ACC112 (cell line): ENCODE measurements around the gene RPS6KA6.
A peak's percentile ranks its signal among the peaks of the same experiment; 100 is the strongest.
"Not testable (repeated sequence)": the region's sequence is repeated elsewhere in the genome, so short reads cannot be mapped to it uniquely, and the experiment has no call there.

Experiments used
- H2AFZ ChIP-seq: fragments of 200-600 bp; sonication (generic); one replicate; pipeline ENCODE4 v1.6.0; 2017; ENCODE audit warnings: antibody characterized with exemption, low read length; ENCODE audit not compliant: unreplicated experiment
- H3K27ac ChIP-seq: fragments of 200-600 bp; sonication (generic); 2 replicates; pipeline ENCODE4 v1.5.1; 2014; ENCODE audit warnings: low read depth, mild to moderate bottlenecking, antibody characterized with exemption, low read length, moderate library complexity
- H3K27me3 ChIP-seq: fragments of 200-600 bp; sonication (generic); 2 replicates; pipeline ENCODE4 v1.6.1; 2014; ENCODE audit warnings: mild to moderate bottlenecking, antibody characterized with exemption, low read length, moderate library complexity, mixed read lengths; ENCODE audit not compliant: insufficient read depth
- H3K36me3 ChIP-seq: fragments of 200-600 bp; sonication (generic); 2 replicates; pipeline ENCODE4 v1.6.1; 2016; ENCODE audit warnings: mild to moderate bottlenecking, antibody characterized with exemption, low read length, moderate library complexity, mixed read lengths; ENCODE audit not compliant: insufficient read depth
- H3K4me1 ChIP-seq: fragments of 200-600 bp; sonication (generic); one replicate; pipeline ENCODE4 v1.6.1; 2016; ENCODE audit warnings: low read length, mixed read lengths; ENCODE audit not compliant: insufficient read depth, unreplicated experiment, control insufficient read depth
- H3K4me3 ChIP-seq: fragments of 200-600 bp; sonication (generic); 2 replicates; pipeline ENCODE4 v1.5.1; 2014; ENCODE audit warnings: mild to moderate bottlenecking, low read depth, low read length
- H3K79me2 ChIP-seq: fragments of 200-600 bp; sonication (generic); one replicate; pipeline ENCODE4 v1.6.0; 2016; ENCODE audit warnings: low read length; ENCODE audit not compliant: control insufficient read depth, unreplicated experiment, insufficient read depth

Gene RPS6KA6

GRCh38 chrX:84118769-84119168 lies 69.2 kb downstream of the RPS6KA6 start:
- no peak overlapping the region for H3K4me3 ChIP-seq
- H3K36me3 ChIP-seq: no peaks in the 10 kb centered on the region
- H3K4me1 ChIP-seq: no peaks in the 10 kb centered on the region
- H3K27me3 ChIP-seq: no peaks in the 10 kb centered on the region
- H3K79me2 ChIP-seq: no peaks in the 10 kb centered on the region
- no peak overlapping the region for H3K27ac ChIP-seq
- H2AFZ ChIP-seq: no peak overlapping the region

DNA sequence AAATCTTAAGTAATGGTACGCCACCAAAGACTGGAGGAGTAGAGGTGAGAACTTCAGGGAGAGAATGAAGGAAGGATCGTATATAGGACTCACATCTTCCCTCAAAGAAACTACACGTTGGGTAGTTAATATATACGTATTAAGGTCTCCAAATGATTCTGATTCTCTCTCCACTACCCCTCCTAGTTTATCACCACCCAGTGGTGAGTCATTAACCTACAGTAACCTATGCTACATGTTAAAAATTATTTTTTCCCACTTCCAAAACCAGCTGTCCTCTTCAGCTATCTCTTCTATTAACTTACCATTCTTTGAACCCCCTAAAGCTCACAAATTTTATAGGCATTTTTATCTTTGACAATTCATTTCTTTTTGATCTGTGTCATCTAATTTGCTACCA lies 69.7 kb downstream of the RPS6KA6 start:
- no peaks in the 10 kb centered on the region for H3K4me1 ChIP-seq
- H3K79me2 ChIP-seq: no peaks in the 10 kb centered on the region
- no peaks in the 10 kb centered on the region for H3K36me3 ChIP-seq
- no peak overlapping the region for H3K27ac ChIP-seq
- H2AFZ ChIP-seq: no peak overlapping the region
- no peak overlapping the region for H3K4me3 ChIP-seq
- H3K27me3 ChIP-seq: no peaks in the 10 kb centered on the region

- Histone ChIP-seq H3K36me3 (no peaks in the 10 kb centered on the region), H3K4me3 (no peak overlapping the region), H3K27me3 (no peaks in the 10 kb centered on the region), H2AFZ (no peak overlapping the region), H3K4me1 (no peaks in the 10 kb centered on the region), H3K79me2 (no peaks in the 10 kb centered on the region), H3K27ac (no peak overlapping the region)
Observed at GRCh38 chrX:84108584-84108983, 79.4 kb downstream of the RPS6KA6 start.

DNA sequence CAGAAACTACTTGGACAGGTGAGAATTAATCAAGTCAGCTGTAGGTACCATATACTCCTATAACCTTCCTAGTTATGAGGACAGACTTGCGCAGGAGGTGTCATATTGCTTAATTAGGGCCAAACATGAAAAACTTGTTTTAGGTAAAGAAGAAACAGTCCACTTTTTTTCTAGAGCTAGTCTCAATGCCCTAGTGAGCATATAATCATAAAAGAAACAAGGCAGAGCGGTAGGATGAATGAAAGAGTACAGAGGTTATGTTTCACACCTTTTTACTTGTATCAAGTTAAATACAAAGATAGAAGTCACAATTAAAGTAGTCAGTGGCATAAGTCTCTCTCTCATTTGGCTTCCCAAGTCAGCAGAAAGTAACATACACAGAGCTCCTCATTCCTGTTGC lies 88.9 kb downstream of the RPS6KA6 start:
- H3K27me3 ChIP-seq: no peaks in the 10 kb centered on the region
- no peak overlapping the region for H3K27ac ChIP-seq
- no peaks in the 10 kb centered on the region for H3K36me3 ChIP-seq
- no peaks in the 10 kb centered on the region for H3K4me1 ChIP-seq
- H3K79me2 ChIP-seq: no peaks in the 10 kb centered on the region
- no peak overlapping the region for H2AFZ ChIP-seq
- no peak overlapping the region for H3K4me3 ChIP-seq

- not testable (repeated sequence) for H3K4me1 ChIP-seq, H3K4me3 ChIP-seq, H3K27me3 ChIP-seq, H3K27ac ChIP-seq, H2AFZ ChIP-seq, H3K36me3 ChIP-seq, H3K79me2 ChIP-seq
Observed at GRCh38 chrX:84079479-84080197, 108.4 kb downstream of the RPS6KA6 start.

DNA sequence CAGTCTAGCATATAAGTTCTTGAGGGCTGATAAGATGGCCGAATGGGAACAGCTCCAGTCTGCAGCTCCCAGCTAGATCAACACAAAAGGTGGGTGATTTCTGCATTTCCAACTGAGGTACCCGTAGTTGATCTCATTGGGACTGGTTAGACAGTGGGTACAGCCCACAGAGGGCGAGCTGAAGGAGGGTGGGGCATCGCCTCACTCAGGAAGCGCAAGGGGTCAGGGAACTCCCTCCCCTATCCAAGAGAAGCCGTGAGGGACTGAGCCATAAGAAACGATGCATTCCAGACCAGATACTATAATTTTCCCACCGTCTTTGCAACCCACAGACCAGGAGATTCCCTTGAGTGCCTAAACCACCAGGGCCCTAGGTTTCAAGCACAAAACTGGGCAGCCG lies 109.0 kb downstream of the RPS6KA6 start:
- no peak overlapping the region for H3K4me3 ChIP-seq
- H3K27me3 ChIP-seq: no peaks in the 10 kb centered on the region
- no peaks in the 10 kb centered on the region for H3K36me3 ChIP-seq
- H3K79me2 ChIP-seq: no peaks in the 10 kb centered on the region
- no peak overlapping the region for H3K27ac ChIP-seq
- H3K4me1 ChIP-seq: no peaks in the 10 kb centered on the region
- no peak overlapping the region for H2AFZ ChIP-seq

DNA sequence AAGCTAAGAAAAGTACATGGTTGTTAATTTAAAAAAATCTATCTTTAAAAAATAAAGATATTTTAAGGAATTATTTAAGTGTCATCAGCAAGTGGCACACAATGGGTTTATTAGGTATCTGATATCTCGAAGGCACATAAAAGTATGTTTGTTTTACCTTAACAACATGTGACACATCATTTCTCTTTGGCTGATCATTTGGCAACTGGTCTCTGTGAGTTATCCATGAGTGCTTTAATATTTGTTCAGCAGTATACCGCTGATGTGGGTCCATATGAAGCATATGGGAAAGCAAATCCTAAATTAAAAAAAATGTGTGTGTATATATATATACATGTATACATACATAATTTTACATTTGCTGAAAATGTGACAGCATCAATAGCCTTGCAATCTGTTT lies 123.2 kb downstream of the RPS6KA6 start:
- no peaks in the 10 kb centered on the region for H3K36me3 ChIP-seq

GRCh38 chrX:84064164-84064563 lies 123.8 kb downstream of the RPS6KA6 start:
- Histone ChIP-seq H3K36me3 (no peaks in the 10 kb centered on the region), H3K27ac (no peak overlapping the region), H3K4me1 (no peaks in the 10 kb centered on the region), H2AFZ (no peak overlapping the region), H3K27me3 (no peaks in the 10 kb centered on the region), H3K79me2 (no peaks in the 10 kb centered on the region), H3K4me3 (no peak overlapping the region)

More for the DNA sequence above, 123.2 kb downstream of the RPS6KA6 start:
- Histone ChIP-seq H3K4me1 (no peaks in the 10 kb centered on the region), H3K79me2 (no peaks in the 10 kb centered on the region), H2AFZ (no peak overlapping the region), H3K4me3 (no peak overlapping the region), H3K27me3 (no peaks in the 10 kb centered on the region), H3K27ac (no peak overlapping the region)

GRCh38 chrX:84047339-84047738 lies 140.7 kb downstream of the RPS6KA6 start:
- Histone ChIP-seq H3K27ac (no peak overlapping the region), H3K79me2 (no peaks in the 10 kb centered on the region), H2AFZ (no peak overlapping the region), H3K4me1 (no peaks in the 10 kb centered on the region), H3K36me3 (no peaks in the 10 kb centered on the region), H3K27me3 (no peaks in the 10 kb centered on the region), H3K4me3 (no peak overlapping the region)

- no peaks in the 10 kb centered on the region for H3K4me1 ChIP-seq
- no peaks in the 10 kb centered on the region for H3K36me3 ChIP-seq
- H3K79me2 ChIP-seq: no peaks in the 10 kb centered on the region
- H3K27ac ChIP-seq: no peak overlapping the region
- H2AFZ ChIP-seq: no peak overlapping the region
- H3K4me3 ChIP-seq: peak overlapping the region; percentile 37; the same call in 1 of the 2 replicates
- no peaks in the 10 kb centered on the region for H3K27me3 ChIP-seq
Observed at GRCh38 chrX:84046403-84046984, 141.5 kb downstream of the RPS6KA6 start.

- no peaks in the 10 kb centered on the region for H3K27me3 ChIP-seq
- no peak overlapping the region for H2AFZ ChIP-seq
- no peak overlapping the region for H3K27ac ChIP-seq
- H3K4me3 ChIP-seq: no peak overlapping the region
- H3K4me1 ChIP-seq: no peaks in the 10 kb centered on the region
- no peaks in the 10 kb centered on the region for H3K79me2 ChIP-seq
- no peaks in the 10 kb centered on the region for H3K36me3 ChIP-seq
Observed at GRCh38 chrX:84044051-84044450, 143.9 kb downstream of the RPS6KA6 start.
